ENCODE measurements around the gene CXCR6.

DNA sequence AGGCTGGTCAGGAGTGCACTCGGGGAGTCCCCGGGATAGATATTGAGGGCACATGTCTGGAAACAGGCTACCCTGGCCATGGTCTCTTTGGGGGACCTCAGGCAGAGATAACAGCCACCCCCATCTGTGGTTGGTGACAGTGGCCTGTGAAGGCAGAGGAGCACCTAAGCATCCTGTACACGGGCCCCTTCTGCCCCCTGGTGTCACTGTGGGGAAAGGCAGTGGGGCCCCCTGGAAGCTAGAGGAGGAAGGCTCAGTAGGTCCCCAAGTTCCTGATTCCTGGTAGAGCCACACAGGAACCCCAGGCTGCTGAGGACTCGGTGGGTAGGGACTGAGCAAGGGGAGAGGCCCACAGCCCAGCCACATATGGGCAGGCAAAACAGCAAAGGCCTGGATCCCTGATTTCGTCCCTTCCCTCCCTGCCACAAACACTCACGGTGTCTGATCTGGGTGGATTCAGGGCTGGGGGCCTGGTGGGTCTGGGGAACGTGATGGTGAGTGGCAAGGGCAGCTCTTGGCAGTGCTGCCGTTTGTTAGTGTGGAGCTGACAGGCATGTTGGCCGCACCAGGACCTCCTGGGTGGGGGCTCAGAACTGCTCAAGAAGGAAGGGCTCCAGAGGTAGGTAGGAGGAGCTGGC lies 14.1 kb upstream of the CXCR6 start:
- TF ChIP-seq, protein P1, sequence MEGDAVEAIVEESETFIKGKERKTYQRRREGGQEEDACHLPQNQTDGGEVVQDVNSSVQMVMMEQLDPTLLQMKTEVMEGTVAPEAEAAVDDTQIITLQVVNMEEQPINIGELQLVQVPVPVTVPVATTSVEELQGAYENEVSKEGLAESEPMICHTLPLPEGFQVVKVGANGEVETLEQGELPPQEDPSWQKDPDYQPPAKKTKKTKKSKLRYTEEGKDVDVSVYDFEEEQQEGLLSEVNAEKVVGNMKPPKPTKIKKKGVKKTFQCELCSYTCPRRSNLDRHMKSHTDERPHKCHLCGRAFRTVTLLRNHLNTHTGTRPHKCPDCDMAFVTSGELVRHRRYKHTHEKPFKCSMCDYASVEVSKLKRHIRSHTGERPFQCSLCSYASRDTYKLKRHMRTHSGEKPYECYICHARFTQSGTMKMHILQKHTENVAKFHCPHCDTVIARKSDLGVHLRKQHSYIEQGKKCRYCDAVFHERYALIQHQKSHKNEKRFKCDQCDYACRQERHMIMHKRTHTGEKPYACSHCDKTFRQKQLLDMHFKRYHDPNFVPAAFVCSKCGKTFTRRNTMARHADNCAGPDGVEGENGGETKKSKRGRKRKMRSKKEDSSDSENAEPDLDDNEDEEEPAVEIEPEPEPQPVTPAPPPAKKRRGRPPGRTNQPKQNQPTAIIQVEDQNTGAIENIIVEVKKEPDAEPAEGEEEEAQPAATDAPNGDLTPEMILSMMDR (IDR thresholded peaks at IDR 0.05), result peak; percentile 57
- TF ChIP-seq TP53 (CRISPR knock-in tag; IDR thresholded peaks at IDR 0.05), result no peak
- no peak for TF ChIP-seq RCOR1 (IDR thresholded peaks at IDR 0.05; ENCODE audit: low read depth, low read length)
- no peak for TF ChIP-seq GATA3 (IDR thresholded peaks at IDR 0.05; ENCODE audit: borderline replicate concordance)
- no peak for TF ChIP-seq RNF2 (IDR thresholded peaks at IDR 0.05; ENCODE audit: borderline replicate concordance, low read depth)
- TF ChIP-seq HOXA7 (CRISPR knock-in tag; IDR thresholded peaks at IDR 0.05), result no peak
- no peak for TF ChIP-seq REST (IDR thresholded peaks at IDR 0.05)
- no peak for TF ChIP-seq MYC (IDR thresholded peaks at IDR 0.05; ENCODE audit: borderline replicate concordance, low read length)
- TF ChIP-seq RFX5 (IDR thresholded peaks at IDR 0.05), result no peak
- no peak for TF ChIP-seq FOSL2 (IDR thresholded peaks at IDR 0.05)
- TF ChIP-seq FOSL2 (CRISPR knock-in tag; IDR thresholded peaks at IDR 0.05), result no peak
